CD4-positive, alpha-beta memory T cell (primary cell): ENCODE data around the gene MYL11. TPM values are rescaled to one million over a fixed set of nuclear protein-coding genes. Genes with fewer than 3 reads are reported as not detected.

Experiments
- CTCF ChIA-PET: fragments of 350-600 bp; sonication (Branson Sonifier 250); formaldehyde crosslinking; loops from one replicate; lab custom pipeline; 2021; ENCODE audit warnings: inconsistent platforms; ENCODE audit not compliant: partially characterized antibody; lab: Charles Lee
- POLR2A ChIA-PET: fragments of 350-600 bp; sonication (Branson Sonifier 250); formaldehyde crosslinking; loops from one replicate; lab custom pipeline; 2021; ENCODE audit not compliant: partially characterized antibody; lab: Charles Lee
- DNase-seq, 5 donors: peaks; one replicate each; pipeline versions ENCODE4 v3.0.0 to v3.0.0-alpha.2; 2020 to 2022; ENCODE audit warnings: mixed read lengths in 1 of 5
- H3K27ac ChIP-seq: one replicate; pipeline ENCODE4 v1.7.0; 2013; ENCODE audit warnings: low read depth, low read length
- H3K27me3 ChIP-seq: 2 replicates; pipeline ENCODE4 v1.7.0; 2013; ENCODE audit warnings: mild to moderate bottlenecking, low read length, moderate library complexity; ENCODE audit not compliant: insufficient read depth
- H3K36me3 ChIP-seq: 2 replicates; pipeline ENCODE4 v1.7.0; 2013; ENCODE audit warnings: mild to moderate bottlenecking, low read length, moderate library complexity; ENCODE audit not compliant: insufficient read depth
- H3K4me1 ChIP-seq: 2 replicates; pipeline ENCODE4 v1.7.0; 2013; ENCODE audit warnings: mild to moderate bottlenecking, low read length, moderate library complexity; ENCODE audit not compliant: insufficient read depth
- H3K4me3 ChIP-seq, 2 donors: one replicate each; pipeline ENCODE4 v1.7.0; 2013; ENCODE audit warnings: low read length in 2 of 2, mild to moderate bottlenecking in 1 of 2
- H3K9me3 ChIP-seq, 2 donors: one replicate each; pipeline ENCODE4 v1.7.0; 2013; ENCODE audit warnings: low read length in 2 of 2, control low read depth in 1 of 2; ENCODE audit not compliant: control insufficient read depth in 1 of 2
- H3K27ac Mint-ChIP-seq, 7 donors: one replicate each; pipeline ENCODE4 v1.8.0; 2020 to 2021; ENCODE audit warnings: mixed read lengths in 7 of 7, mild to moderate bottlenecking in 6 of 7, inconsistent platforms in 3 of 7, moderate library complexity in 3 of 7
- H3K27me3 Mint-ChIP-seq, 2 donors: one replicate each; pipeline ENCODE4 v1.8.0; 2020 to 2021; ENCODE audit warnings: mixed read lengths in 2 of 2
- H3K36me3 Mint-ChIP-seq, 2 donors: one replicate each; pipeline ENCODE4 v1.8.0; 2020 to 2021; ENCODE audit warnings: mixed read lengths in 2 of 2, inconsistent platforms in 1 of 2, mild to moderate bottlenecking in 1 of 2
- H3K4me1 Mint-ChIP-seq, 4 donors: one replicate each; pipeline ENCODE4 v1.8.0; 2020 to 2021; ENCODE audit warnings: mixed read lengths in 4 of 4, mild to moderate bottlenecking in 1 of 4
- H3K4me3 Mint-ChIP-seq, 8 donors: one replicate each; pipeline ENCODE4 v1.8.0; 2020 to 2021; ENCODE audit warnings: mixed read lengths in 8 of 8, mild to moderate bottlenecking in 7 of 8, moderate library complexity in 6 of 8, inconsistent platforms in 3 of 8
- H3K9me3 Mint-ChIP-seq, 8 donors: one replicate each; pipeline ENCODE4 v1.8.0; 2020 to 2021; ENCODE audit warnings: mixed read lengths in 8 of 8, mild to moderate bottlenecking in 5 of 8, inconsistent platforms in 3 of 8, moderate library complexity in 1 of 8
- intact Hi-C: fragments of 100-400 bp; cut with micrococcal nuclease; formaldehyde crosslinking; loops from one replicate; pipeline ENCODE4 v1.15.1; 2023
- polyA plus RNA-seq, 2 donors: library from polyadenylated mRNA; unstranded; fragments of 300-500 nt; fragmentation: Illumina TruSeq; gene quantifications; one replicate each; pipeline ENCODE4 v1.2.3, GENCODE V29; 2021
- total RNA-seq, 2 experiments: library from RNA; stranded (reverse); gene quantifications; one replicate each; pipeline ENCODE4 v1.2.3, GENCODE V29; 2021

The MYL11 gene
- total and polyA plus RNA-seq, 4 experiments from 2014 or later, result 1.1 to 1.3 TPM; not detected in 2

DNA sequence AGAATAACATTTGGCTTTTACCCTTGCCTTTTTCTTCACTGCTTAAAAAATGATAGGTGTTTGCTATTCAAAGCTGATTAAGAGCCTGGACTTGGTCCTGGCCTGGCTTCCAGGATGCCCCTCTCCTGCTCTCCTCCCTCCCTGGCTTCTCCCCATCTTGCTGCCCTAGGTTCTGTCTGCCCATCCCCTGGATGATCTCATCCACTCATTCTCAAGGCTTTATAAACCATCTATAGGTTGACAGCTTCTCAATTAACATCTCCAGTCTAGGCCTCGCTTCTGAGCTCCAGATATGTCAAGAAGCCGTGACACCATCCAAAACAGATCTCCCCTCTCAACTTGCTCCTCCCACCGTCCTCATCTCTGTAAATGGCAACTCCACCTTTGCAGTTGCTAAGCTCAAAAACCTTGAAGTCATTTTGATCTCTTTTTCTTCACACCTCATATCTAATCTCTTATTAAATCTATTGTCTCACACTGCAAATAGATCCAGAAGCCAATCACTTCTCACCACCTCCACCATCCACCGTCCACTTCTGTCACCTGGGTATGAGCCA lies 41.5 kb downstream of the MYL11 start:
- Mint-ChIP-seq H3K4me3 (peak overlapping the region in 3 of 8 donors; percentile 7 to 56 (median 29)), H3K36me3 (peaks cover 8 to 15% of the 10 kb centered on the region in 2 donors)
- CTCF ChIA-PET, result interaction anchor here (0.6 to 4.0 kb wide), 3 partner anchors 14 to 182 kb away, joined by 3 to 34 read pairs (median 7); partner anchors contain the start of gene DCTPP1

DNA sequence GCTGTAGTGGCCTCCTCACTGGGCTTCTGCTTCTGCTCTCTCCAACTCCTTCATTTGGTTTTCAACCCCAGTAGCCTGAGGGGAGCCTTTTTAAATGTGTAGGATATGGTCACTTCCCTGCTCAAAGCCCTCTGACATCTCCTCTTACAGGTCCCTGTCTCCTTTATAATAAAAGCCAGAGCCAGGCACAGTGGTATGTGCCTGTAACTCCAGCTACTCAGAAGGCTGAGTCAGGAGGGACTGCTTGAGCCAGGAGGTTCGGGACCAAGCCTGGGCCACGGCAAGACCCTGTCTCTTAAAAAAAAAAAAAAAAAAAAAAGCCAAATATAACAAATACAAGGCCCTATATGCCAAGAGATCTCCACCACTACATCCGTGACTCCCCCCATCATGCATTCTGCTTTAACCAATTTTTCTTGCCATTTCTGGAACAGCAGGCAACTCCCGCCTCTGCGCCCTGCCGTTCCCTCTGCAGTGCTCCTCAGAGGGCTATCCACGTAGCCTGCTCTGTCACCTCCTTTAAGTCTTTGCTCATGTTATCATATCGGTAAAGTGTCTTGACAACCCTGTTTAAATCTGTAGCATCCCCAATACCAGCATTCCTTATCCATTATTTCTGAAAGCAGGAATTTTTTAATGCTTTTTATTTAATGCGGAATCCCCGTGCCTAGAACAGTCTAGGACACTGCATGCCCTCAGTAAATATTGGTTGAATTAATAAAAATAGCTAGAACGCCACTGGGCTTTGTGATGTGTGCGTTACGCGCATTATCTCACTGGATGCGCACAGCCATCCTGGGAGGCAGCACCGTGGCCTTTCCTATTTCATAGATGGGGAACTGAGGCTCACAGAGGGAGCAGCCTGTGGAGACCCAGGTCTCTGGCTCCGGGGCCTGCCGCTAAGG lies 42.3 kb downstream of the MYL11 start:
- DNase-seq, result no peak
- Mint-ChIP-seq H3K27ac (peak overlapping the region in 6 of 7 donors; percentile 19 to 86 (median 64)), H3K36me3 (peaks cover 11 to 17% of the 10 kb centered on the region in 2 donors), H3K9me3 (no peaks in the 10 kb centered on the region), H3K4me1 (peaks cover 8 to 28% (median 16%) of the 10 kb centered on the region in 4 donors), H3K4me3 (peak overlapping the region; percentile 11 to 78 (median 56)), H3K27me3 (no peaks in the 10 kb centered on the region)
- ChIA-PET CTCF (interaction anchor here (0.8 to 4.0 kb wide), 11 partner anchors 8 to 302 kb away, joined by 3 to 34 read pairs (median 5); partner anchors contain the start of genes DCTPP1 and SEPTIN1), POLR2A (interaction anchor here (0.7 to 4.4 kb wide), 40 partner anchors 7 to 351 kb away, joined by 3 to 91 read pairs (median 8); partner anchors contain the start of genes ALDOA, CORO1A, DCTPP1 and FBRS)
- H3K4me3 ChIP-seq, result peak overlapping the region; percentile 12 to 68
- no peaks in the 10 kb centered on the region for H3K9me3 ChIP-seq
- H3K27me3 ChIP-seq, result no peaks in the 10 kb centered on the region
- intact Hi-C loops, result no loop called here
- H3K27ac ChIP-seq, result peak overlapping the region; percentile 61
- no peaks in the 10 kb centered on the region for H3K36me3 ChIP-seq
- H3K4me1 ChIP-seq, result peaks cover 15% of the 10 kb centered on the region

More for the DNA sequence above, 41.5 kb downstream of the MYL11 start:
- Mint-ChIP-seq H3K27ac (peak overlapping the region in 6 of 7 donors; percentile 3 to 83 (median 26)), H3K9me3 (no peaks in the 10 kb centered on the region), H3K4me1 (peaks cover 8 to 27% (median 15%) of the 10 kb centered on the region in 4 donors), H3K27me3 (no peaks in the 10 kb centered on the region)
- Histone ChIP-seq H3K27ac (no peak overlapping the region), H3K4me3 (no peak overlapping the region), H3K4me1 (peaks cover 15% of the 10 kb centered on the region), H3K27me3 (no peaks in the 10 kb centered on the region), H3K36me3 (no peaks in the 10 kb centered on the region), H3K9me3 (no peaks in the 10 kb centered on the region)
- intact Hi-C loops, result no loop called here
- POLR2A ChIA-PET, result interaction anchor here (0.8 to 4.3 kb wide), 4 partner anchors 9 to 351 kb away, joined by 4 to 52 read pairs (median 18); partner anchors contain the start of genes ALDOA, DCTPP1, SEPTIN1 and ZNF771
- DNase-seq, result no peak

DNA sequence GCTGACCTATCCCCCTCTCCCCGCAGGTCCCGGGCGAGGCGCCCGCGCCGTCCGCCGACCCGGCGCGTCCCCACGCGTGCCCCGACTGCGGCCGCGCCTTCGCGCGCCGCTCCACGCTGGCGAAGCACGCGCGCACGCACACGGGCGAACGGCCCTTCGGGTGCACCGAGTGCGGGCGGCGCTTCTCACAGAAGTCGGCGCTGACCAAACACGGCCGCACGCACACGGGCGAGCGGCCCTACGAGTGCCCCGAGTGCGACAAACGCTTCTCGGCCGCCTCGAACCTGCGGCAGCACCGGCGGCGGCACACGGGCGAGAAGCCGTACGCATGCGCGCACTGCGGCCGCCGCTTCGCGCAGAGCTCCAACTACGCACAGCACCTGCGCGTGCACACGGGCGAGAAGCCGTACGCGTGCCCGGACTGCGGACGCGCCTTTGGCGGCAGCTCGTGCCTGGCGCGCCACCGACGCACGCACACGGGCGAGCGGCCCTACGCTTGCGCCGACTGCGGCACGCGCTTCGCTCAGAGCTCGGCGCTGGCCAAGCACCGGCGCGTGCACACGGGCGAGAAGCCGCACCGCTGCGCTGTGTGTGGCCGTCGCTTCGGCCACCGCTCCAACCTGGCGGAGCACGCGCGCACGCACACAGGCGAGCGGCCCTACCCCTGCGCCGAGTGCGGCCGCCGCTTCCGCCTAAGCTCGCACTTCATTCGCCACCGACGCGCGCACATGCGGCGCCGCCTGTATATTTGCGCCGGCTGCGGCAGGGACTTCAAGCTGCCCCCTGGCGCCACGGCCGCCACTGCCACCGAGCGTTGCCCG lies 43.1 kb downstream of the MYL11 start:
- Mint-ChIP-seq H3K4me1 (peaks cover 6 to 24% (median 13%) of the 10 kb centered on the region in 4 donors), H3K4me3 (peak overlapping the region; percentile 39 to 85 (median 68)), H3K9me3 (no peaks in the 10 kb centered on the region), H3K27me3 (no peaks in the 10 kb centered on the region), H3K27ac (peak overlapping the region in 3 of 7 donors; percentile 41 to 90 (median 74)), H3K36me3 (peaks cover 11 to 14% of the 10 kb centered on the region in 2 donors)
- H3K27me3 ChIP-seq, result no peaks in the 10 kb centered on the region
- H3K9me3 ChIP-seq, result no peaks in the 10 kb centered on the region
- H3K27ac ChIP-seq, result peak overlapping the region; percentile 61
- H3K4me3 ChIP-seq, result peak overlapping the region; percentile 12 to 68
- H3K36me3 ChIP-seq, result no peaks in the 10 kb centered on the region
- intact Hi-C loops, result loop anchor here (1.0 kb wide), 1 partner anchor 13 kb away; the partner anchor contains the start of gene DCTPP1
- CTCF ChIA-PET, result interaction anchor here (0.6 to 4.0 kb wide), 13 partner anchors 8 to 326 kb away, joined by 3 to 34 read pairs (median 4); partner anchors contain the start of genes DCTPP1, SEPTIN1 and TBX6
- H3K4me1 ChIP-seq, result peaks cover 15% of the 10 kb centered on the region
- POLR2A ChIA-PET, result interaction anchor here (0.6 to 4.4 kb wide), 55 partner anchors 8 to 613 kb away, joined by 3 to 91 read pairs (median 5); partner anchors contain the start of genes ALDOA, CORO1A, DCTPP1 and FBRS
- DNase-seq, result peak; percentile 89 to 93 (median 91)

DNA sequence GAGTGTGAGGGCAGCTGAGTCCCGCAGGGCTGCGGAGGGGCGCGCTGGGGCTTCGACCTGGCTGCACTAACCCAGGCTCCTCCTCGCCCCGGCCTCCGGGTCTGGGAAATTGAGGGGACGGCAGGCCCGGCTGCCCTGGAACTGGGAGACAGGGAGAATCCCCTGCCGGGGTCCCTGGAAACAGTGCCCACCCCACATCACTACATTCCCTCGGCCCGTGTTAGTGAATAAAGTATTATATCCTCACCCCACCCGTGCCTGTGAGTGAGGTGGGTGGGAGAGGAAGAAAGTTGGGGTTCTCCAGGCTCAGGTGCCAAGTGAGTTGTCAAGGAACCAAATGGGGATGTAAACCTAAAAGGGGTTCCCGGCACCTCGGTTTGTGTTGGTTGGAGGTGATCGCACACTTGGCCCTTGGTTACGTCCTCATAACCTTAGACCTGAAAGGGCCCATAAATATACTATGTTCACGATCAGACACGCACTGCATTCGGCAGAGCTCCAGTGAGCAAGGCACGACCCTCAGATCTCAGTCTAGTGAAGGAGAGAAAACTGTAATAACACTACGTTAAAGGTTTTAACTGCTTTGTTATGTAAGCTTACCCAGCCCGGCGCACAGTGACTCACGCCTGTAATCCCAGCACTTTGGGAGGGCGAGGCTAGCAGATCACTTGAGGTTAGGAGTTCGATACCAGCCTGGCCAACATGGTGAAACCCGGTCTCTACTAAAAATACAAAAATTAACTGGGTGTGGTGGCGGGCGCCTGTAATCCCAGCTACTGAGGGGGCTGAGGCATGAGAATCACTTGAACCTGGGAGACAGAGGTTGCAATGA lies 44.0 kb downstream of the MYL11 start:
- ChIA-PET CTCF (interaction anchor here (0.6 to 4.0 kb wide), 14 partner anchors 9 to 327 kb away, joined by 3 to 34 read pairs (median 4); partner anchors contain the start of genes DCTPP1, SEPTIN1, TBC1D10B and TBX6), POLR2A (interaction anchor here (0.6 to 4.4 kb wide), 55 partner anchors 9 to 614 kb away, joined by 3 to 91 read pairs (median 5); partner anchors contain the start of genes ALDOA, CORO1A, DCTPP1 and FBRS)
- H3K4me1 ChIP-seq, result peaks cover 15% of the 10 kb centered on the region
- H3K4me3 ChIP-seq, result peak overlapping the region in 1 of 2 donors; percentile 68
- H3K27ac ChIP-seq, result peak overlapping the region; percentile 61
- Mint-ChIP-seq H3K27me3 (no peaks in the 10 kb centered on the region), H3K4me1 (peaks cover 6 to 24% (median 13%) of the 10 kb centered on the region in 4 donors), H3K36me3 (peaks cover 11 to 17% of the 10 kb centered on the region in 2 donors), H3K9me3 (no peaks in the 10 kb centered on the region), H3K4me3 (peak overlapping the region; percentile 52 to 85 (median 69)), H3K27ac (peak overlapping the region; percentile 26 to 90 (median 74))
- H3K27me3 ChIP-seq, result no peaks in the 10 kb centered on the region
- no peak for DNase-seq
- no peaks in the 10 kb centered on the region for H3K9me3 ChIP-seq
- intact Hi-C loops, result loop anchor here (1.0 kb wide), 1 partner anchor 12 kb away; the partner anchor contains the start of gene DCTPP1
- H3K36me3 ChIP-seq, result peaks cover 3% of the 10 kb centered on the region

DNA sequence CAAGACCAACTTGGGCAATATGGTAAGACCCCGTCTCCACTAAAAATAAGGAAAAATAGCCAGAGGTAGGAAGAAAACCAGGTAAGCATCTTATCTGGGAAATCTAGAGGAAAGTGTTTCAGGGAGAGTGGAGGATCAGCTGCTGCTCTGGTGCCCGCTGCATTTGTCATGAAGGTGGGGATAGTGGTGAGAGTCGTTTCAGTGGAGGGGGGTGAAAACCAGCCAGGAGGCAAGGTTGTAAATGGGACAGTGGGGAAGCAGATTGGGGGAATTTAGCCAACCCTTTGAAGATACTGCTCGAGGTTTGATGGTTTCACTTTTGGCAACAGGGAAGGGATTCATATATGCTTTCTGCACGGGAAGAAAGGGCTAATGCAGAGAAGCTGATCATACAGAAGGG lies 46.4 kb downstream of the MYL11 start:
- Mint-ChIP-seq H3K27ac (peak overlapping the region in 5 of 7 donors; percentile 33 to 87 (median 33)), H3K9me3 (no peaks in the 10 kb centered on the region), H3K4me1 (peaks cover 9 to 21% (median 13%) of the 10 kb centered on the region in 4 donors), H3K27me3 (no peaks in the 10 kb centered on the region), H3K4me3 (no peak overlapping the region), H3K36me3 (peaks cover 15 to 35% of the 10 kb centered on the region in 2 donors)
- Histone ChIP-seq H3K27ac (no peak overlapping the region), H3K27me3 (no peaks in the 10 kb centered on the region), H3K4me1 (peaks cover 15% of the 10 kb centered on the region), H3K4me3 (no peak overlapping the region), H3K36me3 (peaks cover 16% of the 10 kb centered on the region), H3K9me3 (no peaks in the 10 kb centered on the region)
- intact Hi-C loops, result no loop called here
- DNase-seq, result no peak
- ChIA-PET POLR2A (interaction anchor here (4.4 kb wide), 1 partner anchor 9 kb away, joined by 91 read pairs; the partner anchor contains the start of gene DCTPP1), CTCF (interaction anchor here (0.7 to 1.9 kb wide), 3 partner anchors 9 to 11 kb away, joined by 4 to 8 read pairs (median 4); partner anchors contain the start of gene DCTPP1)
